Neural cell (in vitro differentiated cells): ENCODE data around the gene RND2. TPM values are rescaled to one million over a fixed set of nuclear protein-coding genes. Genes with fewer than 3 reads are reported as not detected.
A peak's percentile ranks its signal among the peaks of the same experiment; 100 is the strongest.

ENCODE experiments used
- H2AFZ ChIP-seq: fragments of 200-600, 300-800 bp; sonication (generic), shearing (Covaris generic); 2 replicates; pipeline ENCODE4 v1.6.0; 2014; ENCODE audit warnings: low read depth, mild to moderate bottlenecking, antibody characterized with exemption, low read length, moderate library complexity
- H3F3A ChIP-seq: fragments of 200-600 bp; shearing (Covaris generic); 2 replicates; pipeline ENCODE4 v1.6.1; 2016; ENCODE audit warnings: mild to moderate bottlenecking, moderate library complexity, mixed read lengths, antibody characterized with exemption, low read length; ENCODE audit not compliant: insufficient read depth, poor library complexity, severe bottlenecking
- H3K27ac ChIP-seq: fragments of 200-600, 300-800 bp; sonication (generic), shearing (Covaris generic); 2 replicates; pipeline ENCODE4 v1.5.1; 2014; ENCODE audit warnings: mild to moderate bottlenecking, low read length, moderate library complexity
- H3K27me3 ChIP-seq: fragments of 300-800, 200-600 bp; sonication (generic), shearing (Covaris generic); 2 replicates; pipeline ENCODE4 v1.6.0; 2014; ENCODE audit warnings: mild to moderate bottlenecking, low read depth, low read length, moderate library complexity; ENCODE audit not compliant: insufficient read depth
- H3K36me3 ChIP-seq: fragments of 300-800, 200-600 bp; sonication (generic), shearing (Covaris generic); 2 replicates; pipeline ENCODE4 v1.5.1; 2014; ENCODE audit warnings: mild to moderate bottlenecking, antibody characterized with exemption, low read length, moderate library complexity; ENCODE audit not compliant: insufficient read depth
- H3K4me2 ChIP-seq: fragments of 300-800, 200-600 bp; sonication (generic), shearing (Covaris generic); 2 replicates; pipeline ENCODE4 v1.6.0; 2014; ENCODE audit warnings: mild to moderate bottlenecking, low read length
- H3K4me3 ChIP-seq: fragments of 300-800, 200-600 bp; sonication (generic), shearing (Covaris generic); 2 replicates; pipeline ENCODE4 v1.5.1; 2014; ENCODE audit warnings: mild to moderate bottlenecking, low read length, moderate library complexity
- H3K79me2 ChIP-seq: fragments of 200-600 bp; shearing (Covaris generic); replicated peaks from 2 replicates; pipeline ENCODE4 v1.6.0; 2014; ENCODE audit warnings: mild to moderate bottlenecking, low read length, moderate library complexity; ENCODE audit not compliant: insufficient read depth
- H3K9ac ChIP-seq: fragments of 300-800, 200-600 bp; sonication (generic), shearing (Covaris generic); 2 replicates; pipeline ENCODE4 v1.6.1; 2016; ENCODE audit warnings: mild to moderate bottlenecking, low read length, mixed read lengths
- H3K9me2 ChIP-seq: fragments of 200-600 bp; shearing (Covaris generic); 2 replicates; pipeline ENCODE4 v1.6.1; 2016; ENCODE audit warnings: mild to moderate bottlenecking, low read length, mixed read lengths; ENCODE audit not compliant: insufficient read depth
- H3K9me3 ChIP-seq: fragments of 200-600, 300-800 bp; sonication (generic), shearing (Covaris generic); 2 replicates; pipeline ENCODE4 v1.6.1; 2016; ENCODE audit warnings: mild to moderate bottlenecking, mixed run types, low read length, moderate library complexity, mixed read lengths
- H4K20me1 ChIP-seq: fragments of 200-600 bp; shearing (Covaris generic); 2 replicates; pipeline ENCODE4 v1.6.1; 2016; ENCODE audit warnings: mild to moderate bottlenecking, mixed run types; ENCODE audit not compliant: insufficient read depth
- EP300 ChIP-seq: fragments of 450-650 bp; conservative IDR thresholded peaks from 2 replicates; pipeline ENCODE4 v1.6.1; 2014; ENCODE audit warnings: antibody characterized with exemption, mild to moderate bottlenecking, moderate library complexity; ENCODE audit not compliant: poor library complexity, severe bottlenecking
- EZH2 ChIP-seq: fragments of 200-600, 300-800 bp; shearing (Covaris generic), sonication (generic); IDR thresholded peaks from 2 replicates; pipeline ENCODE4 v1.6.1; 2014; ENCODE audit warnings: antibody characterized with exemption, low read length, borderline replicate concordance, mild to moderate bottlenecking; ENCODE audit not compliant: insufficient read depth, poor library complexity, severe bottlenecking
- MXI1 ChIP-seq: fragments of 450-650 bp; conservative IDR thresholded peaks from 2 replicates; pipeline ENCODE4 v1.6.1; 2014; ENCODE audit warnings: antibody characterized with exemption, mild to moderate bottlenecking; ENCODE audit not compliant: poor library complexity, severe bottlenecking
- POLR2AphosphoS5 ChIP-seq: IDR thresholded peaks from 2 replicates; pipeline ENCODE4 v1.6.1; 2012
- RAD21 ChIP-seq: fragments of 450-650 bp; conservative IDR thresholded peaks from 2 replicates; pipeline ENCODE4 v1.6.1; 2014; ENCODE audit warnings: antibody characterized with exemption, mild to moderate bottlenecking, moderate library complexity
- SMC3 ChIP-seq: fragments of 450-650 bp; conservative IDR thresholded peaks from 2 replicates; pipeline ENCODE4 v1.6.1; 2014; ENCODE audit warnings: antibody characterized with exemption, mild to moderate bottlenecking, moderate library complexity; ENCODE audit not compliant: poor library complexity
- TAF1 ChIP-seq: IDR thresholded peaks from 2 replicates; pipeline ENCODE4 v1.6.1; 2012; ENCODE audit warnings: low read depth
- polyA plus RNA-seq: library from polyadenylated mRNA; depleted of rRNA; stranded (reverse); fragments of >200 nt; gene quantifications from 2 replicates; pipeline ENCODE4 v1.2.3, GENCODE V29; 2014
- TF ChIP-seq, protein P1 (sequence below): fragments of 450-650 bp; IDR thresholded peaks from 2 replicates; pipeline ENCODE4 v1.5.1; 2014; ENCODE audit warnings: antibody characterized with exemption, mild to moderate bottlenecking, moderate library complexity; ENCODE audit not compliant: poor library complexity, severe bottlenecking
- TF ChIP-seq, protein P2 (sequence below): IDR thresholded peaks from 2 replicates; pipeline ENCODE4 v1.6.1; 2012; ENCODE audit warnings: borderline replicate concordance

The RND2 gene
- polyA plus RNA-seq, 1 donor from 2014 or later: 43.8 TPM

DNA sequence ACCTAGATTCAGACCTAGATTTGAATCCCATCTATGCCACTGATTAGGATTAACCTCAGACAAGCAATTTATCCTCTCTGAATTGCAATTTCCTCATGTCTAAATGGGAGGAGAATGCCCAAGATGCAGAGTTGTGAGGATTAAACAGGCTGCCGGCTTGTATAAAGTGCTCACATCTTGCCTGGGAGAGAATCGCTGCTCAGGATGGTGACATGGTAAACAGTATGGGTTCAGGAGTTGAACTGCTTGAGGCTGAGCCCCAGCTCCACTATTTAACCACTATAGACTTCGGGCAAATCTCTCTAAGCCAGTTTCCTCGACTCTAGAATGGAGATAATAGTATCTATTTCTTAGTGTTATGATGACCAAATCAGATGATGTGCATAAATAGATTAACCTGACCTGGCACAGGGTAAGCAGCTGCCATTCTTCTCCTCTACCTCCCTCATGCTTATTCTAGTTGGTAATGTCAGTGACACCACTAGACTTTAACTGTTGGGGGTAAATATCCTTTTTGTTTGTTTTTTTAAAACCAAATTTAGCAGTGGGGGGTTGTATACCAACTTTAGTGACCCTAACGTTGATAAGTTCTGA, 27.5 kb upstream of the RND2 start:
- Histone ChIP-seq H3F3A (no peaks in the 10 kb centered on the region), H3K9ac (peak overlapping the region; percentile 34), H3K4me3 (peak overlapping the region; percentile 81), H4K20me1 (no peaks in the 10 kb centered on the region), H3K9me2 (no peaks in the 10 kb centered on the region), H3K79me2 (peaks cover 15% of the 10 kb centered on the region), H2AFZ (no peak overlapping the region), H3K9me3 (no peaks in the 10 kb centered on the region), H3K27me3 (no peaks in the 10 kb centered on the region), H3K4me2 (peak overlapping the region; percentile 53), H3K27ac (peak overlapping the region; percentile 63), H3K36me3 (no peaks in the 10 kb centered on the region)
- TF ChIP-seq TAF1: no peak
- no peak for TF ChIP-seq EZH2
- TF ChIP-seq, protein P1, sequence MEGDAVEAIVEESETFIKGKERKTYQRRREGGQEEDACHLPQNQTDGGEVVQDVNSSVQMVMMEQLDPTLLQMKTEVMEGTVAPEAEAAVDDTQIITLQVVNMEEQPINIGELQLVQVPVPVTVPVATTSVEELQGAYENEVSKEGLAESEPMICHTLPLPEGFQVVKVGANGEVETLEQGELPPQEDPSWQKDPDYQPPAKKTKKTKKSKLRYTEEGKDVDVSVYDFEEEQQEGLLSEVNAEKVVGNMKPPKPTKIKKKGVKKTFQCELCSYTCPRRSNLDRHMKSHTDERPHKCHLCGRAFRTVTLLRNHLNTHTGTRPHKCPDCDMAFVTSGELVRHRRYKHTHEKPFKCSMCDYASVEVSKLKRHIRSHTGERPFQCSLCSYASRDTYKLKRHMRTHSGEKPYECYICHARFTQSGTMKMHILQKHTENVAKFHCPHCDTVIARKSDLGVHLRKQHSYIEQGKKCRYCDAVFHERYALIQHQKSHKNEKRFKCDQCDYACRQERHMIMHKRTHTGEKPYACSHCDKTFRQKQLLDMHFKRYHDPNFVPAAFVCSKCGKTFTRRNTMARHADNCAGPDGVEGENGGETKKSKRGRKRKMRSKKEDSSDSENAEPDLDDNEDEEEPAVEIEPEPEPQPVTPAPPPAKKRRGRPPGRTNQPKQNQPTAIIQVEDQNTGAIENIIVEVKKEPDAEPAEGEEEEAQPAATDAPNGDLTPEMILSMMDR: no peak
- no peak for TF ChIP-seq POLR2AphosphoS5
- no peak for TF ChIP-seq RAD21
- TF ChIP-seq, protein P2, sequence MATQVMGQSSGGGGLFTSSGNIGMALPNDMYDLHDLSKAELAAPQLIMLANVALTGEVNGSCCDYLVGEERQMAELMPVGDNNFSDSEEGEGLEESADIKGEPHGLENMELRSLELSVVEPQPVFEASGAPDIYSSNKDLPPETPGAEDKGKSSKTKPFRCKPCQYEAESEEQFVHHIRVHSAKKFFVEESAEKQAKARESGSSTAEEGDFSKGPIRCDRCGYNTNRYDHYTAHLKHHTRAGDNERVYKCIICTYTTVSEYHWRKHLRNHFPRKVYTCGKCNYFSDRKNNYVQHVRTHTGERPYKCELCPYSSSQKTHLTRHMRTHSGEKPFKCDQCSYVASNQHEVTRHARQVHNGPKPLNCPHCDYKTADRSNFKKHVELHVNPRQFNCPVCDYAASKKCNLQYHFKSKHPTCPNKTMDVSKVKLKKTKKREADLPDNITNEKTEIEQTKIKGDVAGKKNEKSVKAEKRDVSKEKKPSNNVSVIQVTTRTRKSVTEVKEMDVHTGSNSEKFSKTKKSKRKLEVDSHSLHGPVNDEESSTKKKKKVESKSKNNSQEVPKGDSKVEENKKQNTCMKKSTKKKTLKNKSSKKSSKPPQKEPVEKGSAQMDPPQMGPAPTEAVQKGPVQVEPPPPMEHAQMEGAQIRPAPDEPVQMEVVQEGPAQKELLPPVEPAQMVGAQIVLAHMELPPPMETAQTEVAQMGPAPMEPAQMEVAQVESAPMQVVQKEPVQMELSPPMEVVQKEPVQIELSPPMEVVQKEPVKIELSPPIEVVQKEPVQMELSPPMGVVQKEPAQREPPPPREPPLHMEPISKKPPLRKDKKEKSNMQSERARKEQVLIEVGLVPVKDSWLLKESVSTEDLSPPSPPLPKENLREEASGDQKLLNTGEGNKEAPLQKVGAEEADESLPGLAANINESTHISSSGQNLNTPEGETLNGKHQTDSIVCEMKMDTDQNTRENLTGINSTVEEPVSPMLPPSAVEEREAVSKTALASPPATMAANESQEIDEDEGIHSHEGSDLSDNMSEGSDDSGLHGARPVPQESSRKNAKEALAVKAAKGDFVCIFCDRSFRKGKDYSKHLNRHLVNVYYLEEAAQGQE: no peak
- TF ChIP-seq EP300: no peak
- no peak for TF ChIP-seq MXI1
- no peak for TF ChIP-seq SMC3

DNA sequence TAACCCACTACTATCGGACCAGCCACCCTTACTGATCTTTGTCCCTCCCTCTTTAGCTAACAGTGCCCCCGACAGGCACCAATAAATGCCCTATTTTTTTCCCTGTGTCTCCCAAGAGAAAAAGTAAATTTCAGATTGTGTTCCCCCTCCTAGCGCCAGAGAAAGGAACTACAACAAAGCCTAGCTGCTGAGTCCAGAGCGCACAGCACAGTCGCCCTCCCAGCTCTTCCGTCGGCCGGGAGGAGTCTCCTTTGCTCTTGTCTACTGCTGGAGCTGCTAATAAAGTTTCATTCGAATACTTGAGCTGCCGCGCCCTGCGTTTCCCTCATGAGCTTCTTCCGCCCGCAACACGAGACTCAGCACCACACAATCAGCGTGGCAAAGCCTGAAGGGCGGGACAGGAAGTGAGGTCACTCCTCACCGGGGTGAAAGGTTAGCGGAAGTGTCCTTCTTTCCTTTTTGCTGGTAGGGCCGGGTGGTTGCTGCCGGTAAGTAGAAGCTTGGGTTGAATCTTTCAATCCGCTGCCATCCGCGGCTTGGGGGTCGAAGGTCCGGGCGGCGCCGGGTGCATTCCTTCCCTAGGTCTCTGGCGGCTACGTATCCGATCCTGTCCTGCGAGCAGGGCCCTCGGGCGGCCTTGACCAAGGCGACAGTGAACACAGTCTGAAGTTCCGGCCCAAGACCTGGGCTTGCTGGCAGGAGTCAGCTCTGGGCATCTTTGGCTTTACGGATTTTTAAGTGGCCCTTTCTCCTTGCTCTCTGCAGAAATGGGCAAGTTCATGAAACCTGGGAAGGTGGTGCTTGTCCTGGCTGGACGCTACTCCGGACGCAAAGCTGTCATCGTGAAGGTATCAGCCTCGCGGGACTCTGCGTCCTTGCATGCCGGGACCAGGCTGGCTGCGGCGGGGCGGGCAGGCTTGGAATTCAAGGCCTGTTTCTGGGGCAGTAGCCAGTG, 26.8 kb upstream of the RND2 start, which contains the start of gene RPL27:
RPL27 (plus strand) TSS at position 436 of the 955 bp plus-strand sequence; CDS start at position 768, 332 bp downstream.
- Histone ChIP-seq H3K4me2 (peak within 1 kb of the TSS; percentile 83), H3K9me3 (no peaks in the 10 kb centered on the region), H3K27me3 (no peaks in the 10 kb centered on the region), H3K27ac (peak within 1 kb of the TSS; percentile 84), H3K36me3 (no peaks in the 10 kb centered on the region), H4K20me1 (no peaks in the 10 kb centered on the region), H3F3A (no peaks in the 10 kb centered on the region), H3K79me2 (peaks cover 15% of the 10 kb centered on the region), H3K9me2 (no peaks in the 10 kb centered on the region), H3K4me3 (peak within 1 kb of the TSS; percentile 81), H2AFZ (no peak within 1 kb of the TSS), H3K9ac (peak within 1 kb of the TSS; percentile 88)
- TF ChIP-seq MXI1 (peak; percentile 97), SMC3 (peak; percentile 79), RAD21 (peak; percentile 70), TAF1 (peak; percentile 73), EP300 (peak; percentile 88), EZH2 (no peak), POLR2AphosphoS5 (peak; percentile 86)
- TF ChIP-seq, protein P2: peak; percentile 92
- TF ChIP-seq, protein P1: peak; percentile 93
